Liver (tissue), 3 donors: Measurements from ENCODE around the gene RASAL2.

Experiments used
- EGR1 ChIP-seq, 2 donors: IDR thresholded peaks; 2 replicates each; pipeline ENCODE4 v1.6.1; 2016 to 2018; ENCODE audit warnings: antibody characterized with exemption in 2 of 2, low read depth in 2 of 2
- HNF4A ChIP-seq, 2 donors: conservative IDR thresholded peaks; 2 replicates each; pipeline ENCODE4 v1.6.1; 2016; ENCODE audit warnings: antibody characterized with exemption in 2 of 2, mild to moderate bottlenecking in 2 of 2
- HNF4G ChIP-seq: IDR thresholded peaks from 2 replicates; pipeline ENCODE4 v1.6.1; 2016; ENCODE audit warnings: antibody characterized with exemption
- JUND ChIP-seq, 2 donors: IDR thresholded peaks; 2 replicates each; pipeline ENCODE4 v1.6.1; 2016; ENCODE audit warnings: antibody characterized with exemption in 2 of 2
- RAD21 ChIP-seq, 2 donors: IDR thresholded peaks; 2 replicates each; pipeline ENCODE4 v1.6.1; 2016; ENCODE audit warnings: antibody characterized with exemption in 2 of 2, mild to moderate bottlenecking in 2 of 2
- RXRA ChIP-seq, 2 donors: IDR thresholded peaks; 2 replicates each; pipeline ENCODE4 v1.6.1; 2017 to 2018; ENCODE audit warnings: antibody characterized with exemption in 2 of 2, mild to moderate bottlenecking in 1 of 2
- SP1 ChIP-seq: IDR thresholded peaks from 2 replicates; pipeline ENCODE4 v1.6.1; 2018; ENCODE audit warnings: antibody characterized with exemption, mild to moderate bottlenecking
- TAF1 ChIP-seq: conservative IDR thresholded peaks from 2 replicates; pipeline ENCODE4 v1.6.1; 2016; ENCODE audit warnings: antibody characterized with exemption, mild to moderate bottlenecking
- YY1 ChIP-seq: IDR thresholded peaks from 2 replicates; pipeline ENCODE4 v1.6.1; 2016; ENCODE audit warnings: antibody characterized with exemption, mild to moderate bottlenecking
- TF ChIP-seq, protein P1 (sequence below): fragments of 150-350 bp; IDR thresholded peaks from 2 replicates; pipeline ENCODE4 v1.5.1; 2017; ENCODE audit warnings: improper control_type of control experiment, low read depth, low read length; ENCODE audit not compliant: missing input control
- TF ChIP-seq, protein P2 (sequence below): IDR thresholded peaks from 2 replicates; pipeline ENCODE4 v1.6.1; 2016; ENCODE audit warnings: antibody characterized with exemption
- TF ChIP-seq, protein P3 (sequence below): IDR thresholded peaks from 2 replicates; pipeline ENCODE4 v1.6.1; 2016; ENCODE audit warnings: antibody characterized with exemption, mild to moderate bottlenecking
- TF ChIP-seq, protein P4 (sequence below): IDR thresholded peaks from 2 replicates; pipeline ENCODE4 v1.6.1; 2016; ENCODE audit warnings: antibody characterized with exemption
- TF ChIP-seq, protein P5 (sequence below): IDR thresholded peaks from 2 replicates; pipeline ENCODE4 v1.6.1; 2016; ENCODE audit warnings: antibody characterized with exemption
- donor health status: healthy.
- donor health status: healthy.

DNA sequence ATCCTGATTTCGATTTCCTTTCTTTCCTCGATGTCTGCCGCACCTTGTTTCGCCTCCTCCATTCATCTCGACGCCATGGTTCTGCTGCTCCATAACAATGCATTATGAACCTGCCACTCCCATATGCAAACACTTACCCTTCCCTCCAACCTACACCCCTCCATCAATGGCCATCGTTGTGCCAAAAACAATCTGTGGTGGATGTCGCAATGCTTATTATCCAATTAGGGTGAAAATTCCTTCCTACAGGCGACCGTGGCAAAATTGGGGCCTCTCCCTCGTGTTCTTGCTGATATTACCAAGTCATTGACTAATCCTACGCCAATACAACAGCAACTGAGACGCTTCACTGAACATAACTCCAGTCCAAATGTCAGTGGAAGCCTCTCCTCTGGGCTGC, 362.6 kb downstream of the RASAL2 start:
- TF ChIP-seq, protein P1, sequence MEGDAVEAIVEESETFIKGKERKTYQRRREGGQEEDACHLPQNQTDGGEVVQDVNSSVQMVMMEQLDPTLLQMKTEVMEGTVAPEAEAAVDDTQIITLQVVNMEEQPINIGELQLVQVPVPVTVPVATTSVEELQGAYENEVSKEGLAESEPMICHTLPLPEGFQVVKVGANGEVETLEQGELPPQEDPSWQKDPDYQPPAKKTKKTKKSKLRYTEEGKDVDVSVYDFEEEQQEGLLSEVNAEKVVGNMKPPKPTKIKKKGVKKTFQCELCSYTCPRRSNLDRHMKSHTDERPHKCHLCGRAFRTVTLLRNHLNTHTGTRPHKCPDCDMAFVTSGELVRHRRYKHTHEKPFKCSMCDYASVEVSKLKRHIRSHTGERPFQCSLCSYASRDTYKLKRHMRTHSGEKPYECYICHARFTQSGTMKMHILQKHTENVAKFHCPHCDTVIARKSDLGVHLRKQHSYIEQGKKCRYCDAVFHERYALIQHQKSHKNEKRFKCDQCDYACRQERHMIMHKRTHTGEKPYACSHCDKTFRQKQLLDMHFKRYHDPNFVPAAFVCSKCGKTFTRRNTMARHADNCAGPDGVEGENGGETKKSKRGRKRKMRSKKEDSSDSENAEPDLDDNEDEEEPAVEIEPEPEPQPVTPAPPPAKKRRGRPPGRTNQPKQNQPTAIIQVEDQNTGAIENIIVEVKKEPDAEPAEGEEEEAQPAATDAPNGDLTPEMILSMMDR = no peak
- TF ChIP-seq, protein P2, sequence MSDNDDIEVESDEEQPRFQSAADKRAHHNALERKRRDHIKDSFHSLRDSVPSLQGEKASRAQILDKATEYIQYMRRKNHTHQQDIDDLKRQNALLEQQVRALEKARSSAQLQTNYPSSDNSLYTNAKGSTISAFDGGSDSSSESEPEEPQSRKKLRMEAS = no peak
- no peak for TF ChIP-seq EGR1 (IDR thresholded peaks at IDR 0.05; ENCODE audit: low read depth in 2 of 2)
- TF ChIP-seq, protein P3, sequence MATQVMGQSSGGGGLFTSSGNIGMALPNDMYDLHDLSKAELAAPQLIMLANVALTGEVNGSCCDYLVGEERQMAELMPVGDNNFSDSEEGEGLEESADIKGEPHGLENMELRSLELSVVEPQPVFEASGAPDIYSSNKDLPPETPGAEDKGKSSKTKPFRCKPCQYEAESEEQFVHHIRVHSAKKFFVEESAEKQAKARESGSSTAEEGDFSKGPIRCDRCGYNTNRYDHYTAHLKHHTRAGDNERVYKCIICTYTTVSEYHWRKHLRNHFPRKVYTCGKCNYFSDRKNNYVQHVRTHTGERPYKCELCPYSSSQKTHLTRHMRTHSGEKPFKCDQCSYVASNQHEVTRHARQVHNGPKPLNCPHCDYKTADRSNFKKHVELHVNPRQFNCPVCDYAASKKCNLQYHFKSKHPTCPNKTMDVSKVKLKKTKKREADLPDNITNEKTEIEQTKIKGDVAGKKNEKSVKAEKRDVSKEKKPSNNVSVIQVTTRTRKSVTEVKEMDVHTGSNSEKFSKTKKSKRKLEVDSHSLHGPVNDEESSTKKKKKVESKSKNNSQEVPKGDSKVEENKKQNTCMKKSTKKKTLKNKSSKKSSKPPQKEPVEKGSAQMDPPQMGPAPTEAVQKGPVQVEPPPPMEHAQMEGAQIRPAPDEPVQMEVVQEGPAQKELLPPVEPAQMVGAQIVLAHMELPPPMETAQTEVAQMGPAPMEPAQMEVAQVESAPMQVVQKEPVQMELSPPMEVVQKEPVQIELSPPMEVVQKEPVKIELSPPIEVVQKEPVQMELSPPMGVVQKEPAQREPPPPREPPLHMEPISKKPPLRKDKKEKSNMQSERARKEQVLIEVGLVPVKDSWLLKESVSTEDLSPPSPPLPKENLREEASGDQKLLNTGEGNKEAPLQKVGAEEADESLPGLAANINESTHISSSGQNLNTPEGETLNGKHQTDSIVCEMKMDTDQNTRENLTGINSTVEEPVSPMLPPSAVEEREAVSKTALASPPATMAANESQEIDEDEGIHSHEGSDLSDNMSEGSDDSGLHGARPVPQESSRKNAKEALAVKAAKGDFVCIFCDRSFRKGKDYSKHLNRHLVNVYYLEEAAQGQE = no peak
- no peak for TF ChIP-seq RAD21 (IDR thresholded peaks at IDR 0.05)
- TF ChIP-seq, protein P4, sequence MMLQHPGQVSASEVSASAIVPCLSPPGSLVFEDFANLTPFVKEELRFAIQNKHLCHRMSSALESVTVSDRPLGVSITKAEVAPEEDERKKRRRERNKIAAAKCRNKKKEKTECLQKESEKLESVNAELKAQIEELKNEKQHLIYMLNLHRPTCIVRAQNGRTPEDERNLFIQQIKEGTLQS = no peak
- no peak for TF ChIP-seq TAF1
- TF ChIP-seq SP1 = no peak
- TF ChIP-seq, protein P5, sequence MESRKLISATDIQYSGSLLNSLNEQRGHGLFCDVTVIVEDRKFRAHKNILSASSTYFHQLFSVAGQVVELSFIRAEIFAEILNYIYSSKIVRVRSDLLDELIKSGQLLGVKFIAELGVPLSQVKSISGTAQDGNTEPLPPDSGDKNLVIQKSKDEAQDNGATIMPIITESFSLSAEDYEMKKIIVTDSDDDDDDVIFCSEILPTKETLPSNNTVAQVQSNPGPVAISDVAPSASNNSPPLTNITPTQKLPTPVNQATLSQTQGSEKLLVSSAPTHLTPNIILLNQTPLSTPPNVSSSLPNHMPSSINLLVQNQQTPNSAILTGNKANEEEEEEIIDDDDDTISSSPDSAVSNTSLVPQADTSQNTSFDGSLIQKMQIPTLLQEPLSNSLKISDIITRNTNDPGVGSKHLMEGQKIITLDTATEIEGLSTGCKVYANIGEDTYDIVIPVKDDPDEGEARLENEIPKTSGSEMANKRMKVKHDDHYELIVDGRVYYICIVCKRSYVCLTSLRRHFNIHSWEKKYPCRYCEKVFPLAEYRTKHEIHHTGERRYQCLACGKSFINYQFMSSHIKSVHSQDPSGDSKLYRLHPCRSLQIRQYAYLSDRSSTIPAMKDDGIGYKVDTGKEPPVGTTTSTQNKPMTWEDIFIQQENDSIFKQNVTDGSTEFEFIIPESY = no peak
- TF ChIP-seq YY1 = no peak
- TF ChIP-seq JUND (IDR thresholded peaks at IDR 0.05) = no peak
- no peak for TF ChIP-seq HNF4G
- no peak for TF ChIP-seq HNF4A (conservative IDR thresholded peaks at IDR 0.05)
- TF ChIP-seq RXRA (IDR thresholded peaks at IDR 0.05) = no peak
